ENCODE data around the gene TRPT1. TPM values are rescaled to one million over a fixed set of nuclear protein-coding genes. Genes with fewer than 3 reads are reported as not detected.
A peak's percentile ranks its signal among the peaks of the same experiment; 100 is the strongest.

The TRPT1 gene
- total and polyA plus RNA-seq, 9 of the 15 experiments (the other 6 are each of a cell fraction or from before 2014, with no cell fraction given): 4.6 to 41.7 (median 23.1) TPM

GRCh38 chr11:64247729-64248531 is 21.9 kb upstream of the TRPT1 start:
- 19% methylated on average over 30 of the region's 31 CpGs for WGBS (ENCODE audit: insufficient coverage, low coverage, missing lambda C conversion rate)
- H3K79me2 ChIP-seq (ENCODE audit: control insufficient read depth, insufficient read depth, low read length): peaks cover 50% of the 10 kb centered on the region
- H3K36me3 ChIP-seq (ENCODE audit: control insufficient read depth, insufficient read depth, low read length): peaks cover 32% of the 10 kb centered on the region
- H3K9me3 ChIP-seq (replicated peaks; ENCODE audit: control insufficient read depth, insufficient read depth, low read depth, low read length): no peaks in the 10 kb centered on the region
- in situ Hi-C loops (cut with MboI) (no loop called here), intact Hi-C loops (cut with micrococcal nuclease) (loop anchor here (2.0 to 10.0 kb wide), 3 partner anchors 21 to 57 kb away; partner anchors contain the start of genes CATSPERZ, ESRRA and FERMT3)
- H3K4me1 ChIP-seq (replicated peaks in 1 of 2; ENCODE audit: control insufficient read depth in 2 of 2, insufficient read depth in 2 of 2, low read length in 2 of 2): peaks cover 42 to 92% of the 10 kb centered on the region in 2 experiments
- POLR2A ChIA-PET: interaction anchor here (0.6 to 7.8 kb wide), 12 partner anchors 8 to 62 kb away, joined by 3 to 58 read pairs (median 4); partner anchors contain the start of genes FERMT3 and STIP1
- peak overlapping the region; percentile 98 for H3K4me3 ChIP-seq
- H3K9ac ChIP-seq (ENCODE audit: insufficient read depth in 1 of 2, low read depth in 2 of 2, low read length in 2 of 2): peak overlapping the region; percentile 80 to 95
- CTCF ChIA-PET (ENCODE audit: low intra/inter-chr PET ratio): no interaction called here
- H3K4me2 ChIP-seq (ENCODE audit: insufficient read depth, low read length): peak overlapping the region; percentile 87
- peak overlapping the region; percentile 85 for H3K27ac ChIP-seq (ENCODE audit: extremely low read depth, low read depth, low read length)
- no peak for DNase-seq (ENCODE audit: extremely low read depth in 1 of 4, low spot score in 3 of 4)
- H2AFZ ChIP-seq (ENCODE audit: low read depth, low read length): peak overlapping the region; percentile 71
- peaks cover 2% of the 10 kb centered on the region for H4K20me1 ChIP-seq (replicated peaks; ENCODE audit: control insufficient read depth, insufficient read depth, low read length)
- BruUV-seq (replicated peaks): no TSS peak
- peak; percentile 18 for ATAC-seq
- peak; percentile 37 for FAIRE-seq
- H3K27me3 ChIP-seq (ENCODE audit: control insufficient read depth in 2 of 2, insufficient read depth in 2 of 2, low read length in 2 of 2): no peaks in the 10 kb centered on the region
- H3K9me1 ChIP-seq (ENCODE audit: control insufficient read depth, insufficient read depth, low read length): no peaks in the 10 kb centered on the region
- TF ChIP-seq POU5F1 (IDR thresholded peaks at IDR 0.05; ENCODE audit: borderline replicate concordance, low read depth, low read length, partially characterized antibody): no peak
- peak; percentile 90 for TF ChIP-seq ZNF24 (IDR thresholded peaks at IDR 0.05)
- no peak for TF ChIP-seq ZNF436 (CRISPR knock-in tag; IDR thresholded peaks at IDR 0.05)
- no peak for TF ChIP-seq NFIX (CRISPR knock-in tag; IDR thresholded peaks at IDR 0.05; ENCODE audit: low read depth)
- TF ChIP-seq ZNF512 (tag; IDR thresholded peaks at IDR 0.05): no peak
- no peak for TF ChIP-seq PRPF4 (IDR thresholded peaks at IDR 0.05; ENCODE audit: insufficient read depth, low read depth, low read length, poor library complexity, severe bottlenecking)
- TF ChIP-seq BACH1 (tag; IDR thresholded peaks at IDR 0.05): no peak
- no peak for TF ChIP-seq ZNF316 (IDR thresholded peaks at IDR 0.05)
- TF ChIP-seq ZBTB7A (IDR thresholded peaks at IDR 0.05; ENCODE audit: borderline replicate concordance, control insufficient read depth, low read depth, low read length): 0 out of 2 replicates have a peak, but pooled peaks have one; percentile 3
- TF ChIP-seq DACH1 (IDR thresholded peaks at IDR 0.05; ENCODE audit: partially characterized antibody): no peak
- no peak for TF ChIP-seq TEAD2 (tag; IDR thresholded peaks at IDR 0.05)
- TF ChIP-seq ZNF143 (CRISPR knock-in tag; IDR thresholded peaks at IDR 0.05): no peak
- no peak for TF ChIP-seq U2AF1 (optimal IDR thresholded peaks at IDR 0.05; ENCODE audit: low read depth, low read length)
- no peak for TF ChIP-seq TAF9B (IDR thresholded peaks at IDR 0.05; ENCODE audit: partially characterized antibody)
- no peak for TF ChIP-seq TRIM24 (IDR thresholded peaks at IDR 0.05)
- no peak for TF ChIP-seq CREB1 (IDR thresholded peaks at IDR 0.05)
- no peak; the same call in 1 of the 2 replicates for TF ChIP-seq CREB1 (CRISPR knock-in tag; IDR thresholded peaks at IDR 0.05)
- no peak for TF ChIP-seq ZNF184 (CRISPR knock-in tag; IDR thresholded peaks at IDR 0.05)
